HCT116 (cell line): Measurements from ENCODE around the gene PDZRN4.

Experiments used
- CEBPB ChIP-seq: IDR thresholded peaks from 2 replicates; pipeline ENCODE4 v1.6.1; 2012; ENCODE audit warnings: low read depth
- CTCF ChIP-seq, 3 experiments: fragments of 200-600 bp in 1 of 3; sonication (generic) in 1 of 3; IDR thresholded peaks in 2 of 3; conservative IDR thresholded peaks in 1 of 3; 2 replicates each; pipeline ENCODE4 v1.5.1; 2012 to 2017; ENCODE audit warnings: low read depth in 2 of 3, low read length in 2 of 3, antibody characterized with exemption in 1 of 3, borderline replicate concordance in 1 of 3, control low read depth in 1 of 3, mild to moderate bottlenecking in 1 of 3, mixed read lengths in 1 of 3, mixed run types in 1 of 3, moderate library complexity in 1 of 3; ENCODE audit not compliant: insufficient read depth in 1 of 3
- ELF1 ChIP-seq: IDR thresholded peaks from 2 replicates; pipeline ENCODE4 v1.6.1; 2012; ENCODE audit warnings: low read depth, borderline replicate concordance
- EZH2 ChIP-seq: fragments of 200-600 bp; sonication (generic); IDR thresholded peaks from 2 replicates; pipeline ENCODE4 v1.6.1; 2017; ENCODE audit warnings: antibody characterized with exemption, mixed run types
- POLR2A ChIP-seq: IDR thresholded peaks from 2 replicates; pipeline ENCODE4 v1.7.0; 2011; ENCODE audit warnings: borderline replicate concordance; ENCODE audit not compliant: insufficient read depth, insufficient read length; ENCODE audit errors: extremely low read depth
- POLR2AphosphoS5 ChIP-seq: IDR thresholded peaks from 2 replicates; pipeline ENCODE4 v1.6.1; 2011; ENCODE audit warnings: mild to moderate bottlenecking, low read depth, low read length, moderate library complexity
- RAD21 ChIP-seq: IDR thresholded peaks from 2 replicates; pipeline ENCODE4 v1.6.1; 2012; ENCODE audit warnings: low read depth, mild to moderate bottlenecking
- SRF ChIP-seq: IDR thresholded peaks from 2 replicates; pipeline ENCODE4 v1.6.1; 2012; ENCODE audit warnings: low read depth
- TCF7L2 ChIP-seq: IDR thresholded peaks from 2 replicates; pipeline ENCODE4 v1.7.0; 2011; ENCODE audit warnings: borderline replicate concordance, inconsistent platforms; ENCODE audit not compliant: insufficient read depth, insufficient read length; ENCODE audit errors: extremely low read depth
- YY1 ChIP-seq: IDR thresholded peaks from 2 replicates; pipeline ENCODE4 v1.6.1; 2011; ENCODE audit warnings: low read length, low read depth, moderate library complexity, mild to moderate bottlenecking; ENCODE audit not compliant: insufficient replicate concordance; ENCODE audit errors: extremely low read depth
- ZFX ChIP-seq: fragments of 450-650 bp; IDR thresholded peaks from 2 replicates; pipeline ENCODE4 v1.6.1; 2017
- ZNF274 ChIP-seq: fragments of 200-500 bp; sonication (Bioruptor generic); IDR thresholded peaks from 2 replicates; pipeline ENCODE4 v1.6.1; 2014; ENCODE audit warnings: mild to moderate bottlenecking, low read depth, low read length, inconsistent platforms

- TF ChIP-seq CTCF (IDR thresholded peaks at IDR 0.05 in 2 of 3, conservative IDR thresholded peaks at IDR 0.05 in 1 of 3; ENCODE audit: borderline replicate concordance in 1 of 3, insufficient read depth in 1 of 3, low read depth in 2 of 3, low read length in 2 of 3): no peak
- no peak for TF ChIP-seq YY1
- no peak for TF ChIP-seq ZNF274
- no peak for TF ChIP-seq POLR2A
- no peak for TF ChIP-seq POLR2AphosphoS5
- no peak for TF ChIP-seq CEBPB
- TF ChIP-seq RAD21: no peak
- TF ChIP-seq TCF7L2: no peak
- no peak for TF ChIP-seq EZH2
- TF ChIP-seq SRF: no peak
- TF ChIP-seq ZFX: no peak
- TF ChIP-seq ELF1: no peak
Observed at GRCh38 chr12:41604830-41605229, 416.7 kb downstream of the PDZRN4 start.
